HepG2 (cell line): ENCODE data around the gene PTCD3.

Experiments used
- IRF2 ChIP-seq: IDR thresholded peaks from 2 replicates; pipeline ENCODE4 v1.6.1; 2018; ENCODE audit warnings: missing genetic modification reagents, missing compliant biosample characterization
- XBP1 ChIP-seq: sonication (generic); formaldehyde crosslinking; IDR thresholded peaks from 2 replicates; pipeline ENCODE4 v1.5.0; 2020; ENCODE audit warnings: missing genetic modification reagents
- ZFP62 ChIP-seq: sonication (generic); formaldehyde crosslinking; IDR thresholded peaks from 2 replicates; pipeline ENCODE4 v1.4.0; 2020; ENCODE audit warnings: missing genetic modification reagents

DNA sequence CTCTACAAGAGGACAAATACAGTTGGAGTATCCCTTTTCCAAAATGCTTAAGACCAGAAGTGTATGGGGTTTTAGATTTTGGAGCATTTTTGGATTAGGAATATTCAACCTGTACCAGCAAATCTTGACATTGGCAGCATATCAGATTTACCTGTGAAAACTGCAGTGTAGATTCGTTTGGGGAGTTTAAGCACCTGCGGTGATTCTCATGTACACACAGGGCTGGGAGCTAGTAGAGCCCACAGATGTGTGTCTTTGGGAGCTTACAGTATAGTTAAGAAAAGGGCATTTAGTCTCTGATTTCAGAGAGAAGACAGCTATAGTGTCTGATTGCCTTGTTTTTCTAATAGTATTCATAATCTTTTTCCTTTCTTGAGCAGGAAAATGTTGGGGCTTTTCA lies 30.1 kb downstream of the PTCD3 start:
- no peak for TF ChIP-seq ZFP62
- TF ChIP-seq XBP1 = no peak
- no peak for TF ChIP-seq IRF2 (CRISPR knock-in tag)
